H1 (cell line): ENCODE measurements around the gene LDLRAD4. TPM values are rescaled to one million over a fixed set of nuclear protein-coding genes. Genes with fewer than 3 reads are reported as not detected.

Experiments
- CTCF ChIA-PET: fragments of 300-600 bp; sonication (Branson Sonifier 250); formaldehyde crosslinking; loops from one replicate; lab custom pipeline; 2021; ENCODE audit not compliant: partially characterized antibody; lab: Charles Lee
- POLR2A ChIA-PET: fragments of 300-600 bp; sonication (Branson Sonifier 250); formaldehyde crosslinking; loops from one replicate; lab custom pipeline; 2021; ENCODE audit warnings: inconsistent platforms; ENCODE audit not compliant: partially characterized antibody; lab: Charles Lee
- DNase-seq, 2 experiments: peaks; one replicate each; pipeline versions ENCODE4 v3.0.0 to v3.0.0-alpha.2; 2010 to 2022; ENCODE audit warnings: low spot score in 2 of 2, low read depth in 1 of 2, mixed read lengths in 1 of 2
- FAIRE-seq: peaks from 2 replicates; lab custom pipeline; 2011; peaks lifted over from hg19 to GRCh38; lab: Jason Lieb, UNC
- H2AFZ ChIP-seq: 2 replicates; pipeline ENCODE4 v1.8.1; 2012; ENCODE audit warnings: low read length, inconsistent platforms
- H2AK5ac ChIP-seq: 2 replicates; pipeline ENCODE4 v1.6.1; 2013; ENCODE audit warnings: low read depth, low read length
- H2BK120ac ChIP-seq: replicated peaks from 2 replicates; pipeline ENCODE3; 2013; ENCODE audit warnings: low read depth, low read length, inconsistent platforms
- H2BK12ac ChIP-seq: 2 replicates; pipeline ENCODE4 v1.6.1; 2013; ENCODE audit warnings: low read depth, low read length
- H2BK15ac ChIP-seq: 2 replicates; pipeline ENCODE4 v1.6.1; 2013; ENCODE audit warnings: low read length
- H2BK20ac ChIP-seq: 2 replicates; pipeline ENCODE4 v1.6.1; 2013; ENCODE audit warnings: low read length
- H2BK5ac ChIP-seq: 2 replicates; pipeline ENCODE4 v1.6.1; 2013; ENCODE audit warnings: low read depth, low read length
- H3K14ac ChIP-seq: 2 replicates; pipeline ENCODE4 v1.6.1; 2013; ENCODE audit warnings: inconsistent platforms; ENCODE audit not compliant: insufficient read length
- H3K18ac ChIP-seq: 2 replicates; pipeline ENCODE4 v1.6.1; 2013; ENCODE audit warnings: low read length; ENCODE audit errors: extremely low read depth
- H3K23ac ChIP-seq: 2 replicates; pipeline ENCODE4 v1.6.1; 2013; ENCODE audit warnings: inconsistent platforms; ENCODE audit not compliant: insufficient read length
- H3K23me2 ChIP-seq: 2 replicates; pipeline ENCODE4 v1.6.1; 2013; ENCODE audit warnings: low read depth, low read length
- H3K27ac ChIP-seq: 2 replicates; pipeline ENCODE4 v1.6.1; 2011; ENCODE audit warnings: low read depth, low read length, inconsistent platforms
- H3K27me3 ChIP-seq, 4 experiments: replicated peaks in 1 of 4; 1 replicate in 1 of 4; 2 replicates in 3 of 4; pipeline versions ENCODE4 v1.6.1 to v1.8.1; 2011 to 2013; ENCODE audit warnings: low read length in 3 of 4, mild to moderate bottlenecking in 3 of 4, inconsistent platforms in 2 of 4, mixed read lengths in 2 of 4, moderate library complexity in 1 of 4; ENCODE audit not compliant: control insufficient read depth in 3 of 4, insufficient read depth in 3 of 4; ENCODE audit errors: extremely low read depth in 1 of 4
- H3K36me3 ChIP-seq, 4 experiments: 2 replicates each; pipeline versions ENCODE4 v1.6.1 to v1.8.1; 2011 to 2013; ENCODE audit warnings: mild to moderate bottlenecking in 4 of 4, low read length in 3 of 4, moderate library complexity in 2 of 4, control low read depth in 1 of 4, inconsistent platforms in 1 of 4; ENCODE audit not compliant: insufficient read depth in 4 of 4, control insufficient read depth in 2 of 4
- H3K4ac ChIP-seq: replicated peaks from 2 replicates; pipeline ENCODE3; 2013; ENCODE audit warnings: low read length, low read depth, mixed read lengths, inconsistent platforms; ENCODE audit not compliant: insufficient read length
- H3K4me1 ChIP-seq, 4 experiments: replicated peaks in 1 of 4; 1 replicate in 1 of 4; 2 replicates in 3 of 4; pipeline versions ENCODE4 v1.6.1 to v1.8.1; 2011 to 2013; ENCODE audit warnings: low read length in 3 of 4, inconsistent platforms in 2 of 4, mixed read lengths in 1 of 4; ENCODE audit not compliant: insufficient read depth in 4 of 4, control insufficient read depth in 3 of 4
- H3K4me2 ChIP-seq, 2 experiments: 2 replicates each; pipeline versions ENCODE4 v1.6.1 to v1.8.1; 2011 to 2013; ENCODE audit warnings: low read depth in 2 of 2, low read length in 2 of 2, control low read depth in 1 of 2, inconsistent platforms in 1 of 2, mild to moderate bottlenecking in 1 of 2; ENCODE audit not compliant: insufficient read depth in 1 of 2
- H3K4me3 ChIP-seq, 4 experiments: fragments of 200-600, 300-600 bp in 1 of 4; sonication (generic), shearing (Covaris generic), sonication (Bioruptor Twin) in 1 of 4; 2 replicates each; pipeline versions ENCODE4 v1.5.1 to v1.8.1; 2011 to 2016; ENCODE audit warnings: low read length in 4 of 4, low read depth in 3 of 4, control low read depth in 2 of 4, inconsistent platforms in 2 of 4, mild to moderate bottlenecking in 2 of 4, mixed read lengths in 1 of 4, moderate library complexity in 1 of 4; ENCODE audit not compliant: insufficient read depth in 2 of 4; ENCODE audit errors: extremely low read depth in 1 of 4
- H3K56ac ChIP-seq: replicated peaks from 2 replicates; pipeline ENCODE3; 2013; ENCODE audit warnings: low read depth, mild to moderate bottlenecking, mixed read lengths, low read length, inconsistent platforms; ENCODE audit not compliant: insufficient read length
- H3K79me1 ChIP-seq: 2 replicates; pipeline ENCODE4 v1.6.1; 2013; ENCODE audit warnings: low read depth, low read length, control low read depth
- H3K79me2 ChIP-seq, 2 experiments: 2 replicates each; pipeline versions ENCODE4 v1.6.1 to v1.8.1; 2012 to 2013; ENCODE audit warnings: low read length in 2 of 2, mild to moderate bottlenecking in 2 of 2, inconsistent platforms in 1 of 2; ENCODE audit not compliant: insufficient read depth in 2 of 2, control insufficient read depth in 1 of 2
- H3K9ac ChIP-seq, 4 experiments: replicated peaks in 1 of 4; 1 replicate in 1 of 4; 2 replicates in 3 of 4; pipeline versions ENCODE4 v1.6.1 to v1.8.1; 2011 to 2013; ENCODE audit warnings: low read depth in 3 of 4, low read length in 3 of 4, control low read depth in 2 of 4, mild to moderate bottlenecking in 2 of 4, moderate library complexity in 2 of 4, inconsistent platforms in 1 of 4; ENCODE audit errors: extremely low read depth in 1 of 4
- H3K9me3 ChIP-seq, 2 experiments: 2 replicates each; pipeline versions ENCODE4 v1.6.1 to v1.8.1; 2012 to 2013; ENCODE audit warnings: mild to moderate bottlenecking in 2 of 2, moderate library complexity in 2 of 2, control low read depth in 1 of 2, inconsistent platforms in 1 of 2, low read depth in 1 of 2, low read length in 1 of 2, mixed read lengths in 1 of 2; ENCODE audit not compliant: insufficient read depth in 2 of 2
- H4K20me1 ChIP-seq, 2 experiments: replicated peaks in 1 of 2; 2 replicates each; pipeline versions ENCODE3 to v1.8.1; 2011 to 2013; ENCODE audit warnings: inconsistent platforms in 2 of 2, low read length in 2 of 2, mild to moderate bottlenecking in 1 of 2; ENCODE audit not compliant: insufficient read depth in 2 of 2, control insufficient read depth in 1 of 2
- H4K5ac ChIP-seq: 2 replicates; pipeline ENCODE4 v1.6.1; 2013; ENCODE audit warnings: low read length, low read depth, mixed read lengths, inconsistent platforms; ENCODE audit not compliant: insufficient read length
- H4K8ac ChIP-seq: 2 replicates; pipeline ENCODE4 v1.8.0; 2013; ENCODE audit warnings: mild to moderate bottlenecking, moderate library complexity, low read length, inconsistent platforms; ENCODE audit not compliant: insufficient read depth; ENCODE audit errors: extremely low read depth
- H4K91ac ChIP-seq: replicated peaks from 2 replicates; pipeline ENCODE3; 2013; ENCODE audit warnings: low read length, mixed read lengths, inconsistent platforms; ENCODE audit not compliant: insufficient read length
- BCL11A ChIP-seq, 2 experiments: IDR thresholded peaks; one replicate each; pipeline ENCODE4 v1.6.1; 2011; ENCODE audit warnings: low read depth in 2 of 2, low read length in 2 of 2, mild to moderate bottlenecking in 2 of 2
- TEAD4 ChIP-seq: IDR thresholded peaks from 2 replicates; pipeline ENCODE4 v1.6.1; 2012; ENCODE audit warnings: low read depth, low read length, inconsistent platforms, mixed read lengths
- WGBS, 2 experiments: shearing (Covaris generic) in 1 of 2; methylation state at CpG; one replicate each; pipeline versions ENCODE4 v1.1.6 to v1.1.7; 2013 to 2015; ENCODE audit warnings: low lambda C conversion rate in 2 of 2, mixed read lengths in 2 of 2, inconsistent platforms in 1 of 2, low coverage in 1 of 2, missing lambda C conversion rate in 1 of 2; ENCODE audit not compliant: insufficient replicate concordance in 2 of 2, insufficient coverage in 1 of 2, insufficient read length in 1 of 2; ENCODE audit errors: extremely low coverage in 1 of 2, missing lambda C conversion rate in 1 of 2; 5-methylcytosine and 5-hydroxymethylcytosine counted together
- polyA plus RNA-seq, 7 experiments: library from polyadenylated mRNA; depleted of rRNA in 3 of 7; stranded (reverse) in 5 of 7; unstranded in 2 of 7; fragments of >200 nt in 5 of 7; fragments of 200-250 nt in 2 of 7; gene quantifications; 1 replicate in 5 of 7; 2 replicates in 1 of 7; 4 replicates in 1 of 7; pipeline versions ENCODE4 v1.2.1 to v1.2.3, GENCODE V29; 2011 to 2013; ENCODE audit warnings: missing spikeins in 2 of 7, mixed read lengths in 2 of 7
- total RNA-seq: library from RNA; stranded (reverse); fragmentation: NEBNext Ultra II Directional; extraction: Animal tissue kit (Norgen Biotek cat#: 25700); gene quantifications from 2 replicates; pipeline ENCODE4 v1.2.1, GENCODE V29; 2021

Gene LDLRAD4
- total and polyA plus RNA-seq, 2 of the 8 experiments (the other 6 are each of a cell fraction or from before 2014, with no cell fraction given) = 0.77 to 1.4 TPM

GRCh38 chr18:13589316-13589715, 370.8 kb downstream of the LDLRAD4 start:
- no peak overlapping the region for H2AK5ac ChIP-seq
- H2BK15ac ChIP-seq = no peak overlapping the region
- no peak overlapping the region for H3K9ac ChIP-seq
- no peak overlapping the region for H4K8ac ChIP-seq
- no peak overlapping the region for H2BK12ac ChIP-seq
- no peak overlapping the region for H2BK20ac ChIP-seq
- no peak overlapping the region for H3K4me2 ChIP-seq
- H3K27ac ChIP-seq = no peak overlapping the region
- no peak overlapping the region for H3K23ac ChIP-seq
- no peak overlapping the region for H4K5ac ChIP-seq
- no peak overlapping the region for H3K4me3 ChIP-seq
- WGBS, 2 experiments = 90% methylated on average over 4 of the region's 4 CpGs; no CpG with 5 or more reads in 1 of the 2 experiments
- no peaks in the 10 kb centered on the region for H3K79me1 ChIP-seq
- no peak overlapping the region for H2BK5ac ChIP-seq
- no peak overlapping the region for H2BK120ac ChIP-seq
- TF ChIP-seq TEAD4 (no peak), BCL11A (IDR thresholded peaks at IDR 0.05; ENCODE audit: low read depth in 2 of 2, low read length in 2 of 2) (no peak)
- H3K14ac ChIP-seq = no peak overlapping the region
- H4K20me1 ChIP-seq = peaks cover 0 to 2% of the 10 kb centered on the region in 2 experiments
- no peak overlapping the region for H2AFZ ChIP-seq
- H3K27me3 ChIP-seq = no peaks in the 10 kb centered on the region
- H3K18ac ChIP-seq = no peak overlapping the region
- no peak overlapping the region for H3K56ac ChIP-seq
- no peaks in the 10 kb centered on the region for H3K36me3 ChIP-seq
- H4K91ac ChIP-seq = no peak overlapping the region
- no peak for DNase-seq
- peaks cover 1% of the 10 kb centered on the region; the same call in 1 of the 2 replicates for H3K23me2 ChIP-seq
- ChIA-PET CTCF (interaction anchor here (1.7 kb wide), 1 partner anchor 30 kb away, joined by 3 read pairs; no protein-coding TSS in a partner anchor), POLR2A (no interaction called here)
- H3K4ac ChIP-seq = no peak overlapping the region
- no peaks in the 10 kb centered on the region for H3K4me1 ChIP-seq
- no peak for FAIRE-seq
- no peaks in the 10 kb centered on the region for H3K79me2 ChIP-seq
- no peaks in the 10 kb centered on the region for H3K9me3 ChIP-seq
